IMR-90 (cell line): ENCODE measurements around the gene TMPRSS5. TPM values are rescaled to one million over a fixed set of nuclear protein-coding genes. Genes with fewer than 3 reads are reported as not detected.

ENCODE experiments used
- ATAC-seq: fragments of 200-7000 bp; cut with Tn5 transposase; 2 replicates; pipeline ENCODE4 v1.9.1; 2020; ENCODE audit warnings: low read depth, mild to moderate bottlenecking, moderate library complexity
- BruUV-seq: library from RNA; stranded (reverse); fragments of 400-500 nt; replicated peaks from 2 replicates; lab custom pipeline; 2021; lab: Mats Ljungman, UMichigan
- CTCF ChIA-PET: fragments of 300-600 bp; formaldehyde crosslinking; extraction: SDS; loops from one replicate; lab custom pipeline; 2021; ENCODE audit warnings: antibody characterized with exemption; lab: Yijun Ruan, JAX
- POLR2A ChIA-PET: fragments of 300-600 bp; sonication (Branson Sonifier 250); formaldehyde crosslinking; loops from one replicate; lab custom pipeline; 2022; ENCODE audit warnings: antibody characterized with exemption; ENCODE audit not compliant: unreplicated experiment; lab: Charles Lee
- DNase-seq: peaks from one replicate; pipeline ENCODE4 v3.0.0; 2013
- H2AFZ ChIP-seq: replicated peaks from 2 replicates; pipeline ENCODE3; 2013; ENCODE audit warnings: low read length, mild to moderate bottlenecking; ENCODE audit not compliant: poor library complexity
- H2AK5ac ChIP-seq: 2 replicates; pipeline ENCODE4 v1.6.1; 2013; ENCODE audit warnings: low read depth, low read length, inconsistent platforms
- H2AK9ac ChIP-seq: replicated peaks from 2 replicates; pipeline ENCODE3; 2013; ENCODE audit warnings: mild to moderate bottlenecking, low read depth, low read length, moderate library complexity; ENCODE audit not compliant: poor library complexity
- H2BK120ac ChIP-seq: 2 replicates; pipeline ENCODE4 v1.6.1; 2013; ENCODE audit warnings: low read depth, low read length, inconsistent platforms
- H2BK15ac ChIP-seq: 3 replicates; pipeline ENCODE4 v1.6.1; 2013; ENCODE audit warnings: low read depth, low read length, inconsistent platforms
- H2BK20ac ChIP-seq: 2 replicates; pipeline ENCODE4 v1.6.1; 2013; ENCODE audit warnings: low read depth, mild to moderate bottlenecking, inconsistent platforms, low read length, moderate library complexity
- H2BK5ac ChIP-seq: 2 replicates; pipeline ENCODE4 v1.6.1; 2013; ENCODE audit warnings: mild to moderate bottlenecking, low read depth, low read length, inconsistent platforms; ENCODE audit not compliant: poor library complexity, severe bottlenecking
- H3K14ac ChIP-seq: replicated peaks from 2 replicates; pipeline ENCODE4 v1.6.1; 2013; ENCODE audit warnings: low read depth, low read length, inconsistent platforms
- H3K18ac ChIP-seq: 2 replicates; pipeline ENCODE4 v1.6.1; 2013; ENCODE audit warnings: low read depth, low read length, control low read depth
- H3K23ac ChIP-seq: 2 replicates; pipeline ENCODE4 v1.6.1; 2013; ENCODE audit warnings: low read depth, low read length, inconsistent platforms
- H3K27ac ChIP-seq: 2 replicates; pipeline ENCODE4 v1.5.1; 2013; ENCODE audit warnings: mild to moderate bottlenecking, control low read depth, low read length; ENCODE audit not compliant: insufficient read depth
- H3K27me3 ChIP-seq: 2 replicates; pipeline ENCODE4 v1.6.1; 2013; ENCODE audit warnings: low read length; ENCODE audit not compliant: control insufficient read depth, insufficient read depth
- H3K36me3 ChIP-seq: 2 replicates; pipeline ENCODE4 v1.6.1; 2013; ENCODE audit warnings: low read length, mixed read lengths; ENCODE audit not compliant: control insufficient read depth, insufficient read depth
- H3K4ac ChIP-seq: 2 replicates; pipeline ENCODE4 v1.6.1; 2013; ENCODE audit warnings: low read depth, low read length, inconsistent platforms
- H3K4me1 ChIP-seq: 2 replicates; pipeline ENCODE4 v1.6.1; 2013; ENCODE audit warnings: low read length, mixed read lengths; ENCODE audit not compliant: control insufficient read depth, insufficient read depth
- H3K4me2 ChIP-seq: 2 replicates; pipeline ENCODE4 v1.6.1; 2013; ENCODE audit warnings: low read depth, mild to moderate bottlenecking, control low read depth, low read length, moderate library complexity
- H3K4me3 ChIP-seq: 2 replicates; pipeline ENCODE4 v1.5.1; 2013; ENCODE audit warnings: low read depth, mild to moderate bottlenecking, control low read depth, low read length, moderate library complexity; ENCODE audit not compliant: insufficient read depth
- H3K56ac ChIP-seq: 2 replicates; pipeline ENCODE4 v1.6.1; 2013; ENCODE audit warnings: low read length, inconsistent platforms; ENCODE audit not compliant: insufficient read depth; ENCODE audit errors: extremely low read depth
- H3K79me1 ChIP-seq, 2 experiments: 2 replicates each; pipeline ENCODE4 v1.6.1; 2013; ENCODE audit warnings: low read length in 2 of 2, inconsistent platforms in 1 of 2, low read depth in 1 of 2
- H3K9ac ChIP-seq: 2 replicates; pipeline ENCODE4 v1.6.1; 2013; ENCODE audit warnings: low read depth, low read length, control low read depth
- H3K9me1 ChIP-seq: 2 replicates; pipeline ENCODE4 v1.6.1; 2013; ENCODE audit warnings: low read length, inconsistent platforms; ENCODE audit not compliant: insufficient read depth
- H3K9me3 ChIP-seq: 2 replicates; pipeline ENCODE4 v1.6.1; 2013; ENCODE audit warnings: low read length; ENCODE audit not compliant: control insufficient read depth, insufficient read depth
- H4K20me1 ChIP-seq: 2 replicates; pipeline ENCODE4 v1.6.1; 2013; ENCODE audit warnings: low read length, inconsistent platforms; ENCODE audit not compliant: insufficient read depth
- H4K5ac ChIP-seq: 2 replicates; pipeline ENCODE4 v1.6.1; 2013; ENCODE audit warnings: mild to moderate bottlenecking, low read depth, low read length, control low read depth
- H4K8ac ChIP-seq, 2 experiments: 2 replicates each; pipeline ENCODE4 v1.6.1; 2013; ENCODE audit warnings: low read depth in 2 of 2, low read length in 2 of 2, control low read depth in 1 of 2, inconsistent platforms in 1 of 2
- H4K91ac ChIP-seq: 2 replicates; pipeline ENCODE4 v1.6.1; 2013; ENCODE audit warnings: low read depth, low read length, inconsistent platforms; ENCODE audit not compliant: insufficient read depth
- CHD1 ChIP-seq: IDR thresholded peaks from 2 replicates; pipeline ENCODE4 v1.6.1; 2012; ENCODE audit warnings: low read depth, low read length, improper control_type of control experiment
- FOS ChIP-seq: fragments of 150-350 bp; IDR thresholded peaks from 2 replicates; pipeline ENCODE4 v1.6.1; 2016; ENCODE audit warnings: low read depth, low read length
- MAFK ChIP-seq: IDR thresholded peaks from 2 replicates; pipeline ENCODE4 v1.6.1; 2012; ENCODE audit warnings: low read depth, low read length, improper control_type of control experiment
- MAZ ChIP-seq: IDR thresholded peaks from 2 replicates; pipeline ENCODE4 v1.6.1; 2012; ENCODE audit warnings: low read depth, mild to moderate bottlenecking, low read length, improper control_type of control experiment, moderate library complexity, borderline replicate concordance
- MXI1 ChIP-seq: IDR thresholded peaks from 2 replicates; pipeline ENCODE4 v1.6.1; 2012; ENCODE audit warnings: low read depth, mild to moderate bottlenecking, low read length, moderate library complexity, borderline replicate concordance
- NFE2L2 ChIP-seq: fragments of 150-350 bp; IDR thresholded peaks from 2 replicates; pipeline ENCODE4 v1.6.1; 2016; ENCODE audit warnings: low read depth, mild to moderate bottlenecking, low read length
- RAD21 ChIP-seq: IDR thresholded peaks from 2 replicates; pipeline ENCODE4 v1.6.1; 2012; ENCODE audit warnings: low read length, improper control_type of control experiment
- SMC3 ChIP-seq: fragments of 150-350 bp; IDR thresholded peaks from 2 replicates; pipeline ENCODE4 v1.6.1; 2016; ENCODE audit warnings: low read depth, mild to moderate bottlenecking, antibody characterized with exemption, low read length, moderate library complexity
- whole genome bisulfite sequencing, 2 experiments: methylation state at CpG; one replicate each; pipeline versions ENCODE4 v1.1.5 to v1.1.7; 2013; ENCODE audit warnings: missing lambda C conversion rate in 2 of 2; ENCODE audit not compliant: insufficient read length in 1 of 2; ENCODE audit errors: extremely low coverage in 2 of 2; 5-methylcytosine and 5-hydroxymethylcytosine counted together
- dilution Hi-C: fragments of 300-500 bp; cut with HindIII; formaldehyde crosslinking; loops from one replicate; pipeline ENCODE4 v1.14.3; 2018; ENCODE audit warnings: low sequenced_read_pairs; ENCODE audit not compliant: unreplicated experiment
- in situ Hi-C: fragments of 300-500 bp; cut with MboI; formaldehyde crosslinking; loops from 3 replicates; pipeline ENCODE4 v1.14.3; 2019; ENCODE audit warnings: low sequenced_read_pairs, inconsistent platforms, mixed read lengths
- intact Hi-C: fragments of 100-400 bp; cut with micrococcal nuclease; formaldehyde crosslinking; loops from 2 replicates; pipeline ENCODE4 v1.10.0; 2022
- polyA plus RNA-seq, 3 experiments: library from polyadenylated mRNA; depleted of rRNA; stranded (reverse); fragments of >200 nt; gene quantifications; 2 replicates each; pipeline ENCODE4 v1.2.3, GENCODE V29; 2012; ENCODE audit warnings: low replicate concordance in 1 of 3
- total RNA-seq: library from RNA; depleted of rRNA; stranded (reverse); fragments of >200 nt; gene quantifications from 2 replicates; pipeline ENCODE4 v1.2.3, GENCODE V29; 2012
- TF ChIP-seq, protein P1 (sequence below): conservative IDR thresholded peaks from 2 replicates; pipeline ENCODE4 v1.5.1; 2012; ENCODE audit warnings: mild to moderate bottlenecking, low read depth, low read length, improper control_type of control experiment
- TF ChIP-seq, protein P2 (sequence below): fragments of 150-350 bp; IDR thresholded peaks from 2 replicates; pipeline ENCODE4 v1.6.1; 2016; ENCODE audit warnings: low read depth, mild to moderate bottlenecking, low read length, moderate library complexity, borderline replicate concordance

Gene TMPRSS5
- total and polyA plus RNA-seq, 2 of the 4 experiments (the other 2 are of a cell fraction), result under 0.01 to 0.24 TPM

DNA sequence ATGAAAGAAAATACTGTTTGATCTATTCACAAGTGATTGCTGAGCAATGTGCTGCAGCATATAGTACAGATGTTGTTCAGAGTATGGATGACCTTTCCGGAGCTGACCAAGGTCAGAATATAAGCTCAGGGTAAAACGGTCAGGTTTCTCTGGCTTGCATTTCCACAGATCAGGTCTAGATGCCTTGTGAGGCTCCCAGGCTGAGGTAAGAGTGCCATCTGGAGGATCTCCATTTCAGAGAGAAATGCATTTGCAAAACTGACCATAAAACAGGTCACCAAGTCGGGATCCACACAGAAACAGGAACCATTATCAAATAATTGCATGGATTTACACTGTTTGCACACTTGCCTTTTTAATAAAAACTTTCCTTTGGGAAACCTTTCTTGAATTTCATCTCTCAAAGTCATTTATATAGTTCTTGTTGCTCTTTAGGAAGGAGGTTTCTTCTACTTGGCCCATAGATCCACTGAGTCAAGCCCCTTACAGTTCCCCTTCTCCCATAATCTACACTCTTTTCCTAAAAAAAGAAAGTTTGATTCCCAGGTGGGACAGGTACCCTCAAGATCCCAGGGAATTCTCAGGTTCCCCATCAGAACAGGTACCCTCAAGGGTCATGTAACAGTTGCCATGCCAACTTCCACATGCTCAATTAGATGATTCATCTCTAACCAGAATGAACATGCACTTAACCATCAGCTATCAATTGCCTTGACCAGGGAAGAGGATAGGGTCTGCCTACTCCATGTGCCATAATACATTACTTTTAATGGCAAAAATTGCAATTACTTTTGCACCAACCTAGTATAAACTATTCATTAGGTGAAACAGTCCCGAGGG is 25.0 kb upstream of the TMPRSS5 start:
- POLR2A ChIA-PET, result no interaction called here
- peak; percentile 84 for ATAC-seq
- no peaks in the 10 kb centered on the region for H3K27me3 ChIP-seq

More for the DNA sequence above, 25.0 kb upstream of the TMPRSS5 start:
- no CpG with 5 or more reads among the region's 4 CpGs for WGBS, 2 experiments
- Histone ChIP-seq H4K91ac (no peak overlapping the region), H3K56ac (no peak overlapping the region), H4K5ac (no peak overlapping the region), H3K14ac (no peak overlapping the region), H2BK5ac (no peak overlapping the region), H3K4me1 (peaks cover 4% of the 10 kb centered on the region; the same call in 1 of the 2 replicates), H3K4ac (no peak overlapping the region), H3K23ac (no peak overlapping the region), H2AK5ac (no peak overlapping the region), H3K27ac (no peak overlapping the region), H3K4me3 (no peak overlapping the region), H3K4me2 (no peak overlapping the region), H3K18ac (no peak overlapping the region), H2AFZ (no peak overlapping the region), H4K20me1 (no peaks in the 10 kb centered on the region), H3K9me3 (no peaks in the 10 kb centered on the region), H2BK20ac (no peak overlapping the region), H2BK120ac (no peak overlapping the region), H3K36me3 (peaks cover 6% of the 10 kb centered on the region), H3K9me1 (peaks cover 10% of the 10 kb centered on the region; the same call in 1 of the 2 replicates), H4K8ac (no peak overlapping the region), H3K9ac (no peak overlapping the region), H3K79me1 (no peaks in the 10 kb centered on the region), H2AK9ac (no peak overlapping the region), H2BK15ac (no peak overlapping the region)
- dilution Hi-C loops, result no loop called here
- BruUV-seq, result no TSS peak
- CTCF ChIA-PET, result interaction anchor here (0.6 to 2.9 kb wide), 16 partner anchors 9 to 441 kb away, joined by 3 to 19 read pairs (median 3); partner anchors contain the start of gene TTC12
- no peak for TF ChIP-seq MXI1
- TF ChIP-seq, protein P1, sequence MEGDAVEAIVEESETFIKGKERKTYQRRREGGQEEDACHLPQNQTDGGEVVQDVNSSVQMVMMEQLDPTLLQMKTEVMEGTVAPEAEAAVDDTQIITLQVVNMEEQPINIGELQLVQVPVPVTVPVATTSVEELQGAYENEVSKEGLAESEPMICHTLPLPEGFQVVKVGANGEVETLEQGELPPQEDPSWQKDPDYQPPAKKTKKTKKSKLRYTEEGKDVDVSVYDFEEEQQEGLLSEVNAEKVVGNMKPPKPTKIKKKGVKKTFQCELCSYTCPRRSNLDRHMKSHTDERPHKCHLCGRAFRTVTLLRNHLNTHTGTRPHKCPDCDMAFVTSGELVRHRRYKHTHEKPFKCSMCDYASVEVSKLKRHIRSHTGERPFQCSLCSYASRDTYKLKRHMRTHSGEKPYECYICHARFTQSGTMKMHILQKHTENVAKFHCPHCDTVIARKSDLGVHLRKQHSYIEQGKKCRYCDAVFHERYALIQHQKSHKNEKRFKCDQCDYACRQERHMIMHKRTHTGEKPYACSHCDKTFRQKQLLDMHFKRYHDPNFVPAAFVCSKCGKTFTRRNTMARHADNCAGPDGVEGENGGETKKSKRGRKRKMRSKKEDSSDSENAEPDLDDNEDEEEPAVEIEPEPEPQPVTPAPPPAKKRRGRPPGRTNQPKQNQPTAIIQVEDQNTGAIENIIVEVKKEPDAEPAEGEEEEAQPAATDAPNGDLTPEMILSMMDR, result peak; percentile 66
- TF ChIP-seq RAD21, result peak; percentile 79
- TF ChIP-seq SMC3, result peak; percentile 66
- no peak for TF ChIP-seq MAFK
- no peak for TF ChIP-seq NFE2L2
- no peak for TF ChIP-seq MAZ
- TF ChIP-seq, protein P2, sequence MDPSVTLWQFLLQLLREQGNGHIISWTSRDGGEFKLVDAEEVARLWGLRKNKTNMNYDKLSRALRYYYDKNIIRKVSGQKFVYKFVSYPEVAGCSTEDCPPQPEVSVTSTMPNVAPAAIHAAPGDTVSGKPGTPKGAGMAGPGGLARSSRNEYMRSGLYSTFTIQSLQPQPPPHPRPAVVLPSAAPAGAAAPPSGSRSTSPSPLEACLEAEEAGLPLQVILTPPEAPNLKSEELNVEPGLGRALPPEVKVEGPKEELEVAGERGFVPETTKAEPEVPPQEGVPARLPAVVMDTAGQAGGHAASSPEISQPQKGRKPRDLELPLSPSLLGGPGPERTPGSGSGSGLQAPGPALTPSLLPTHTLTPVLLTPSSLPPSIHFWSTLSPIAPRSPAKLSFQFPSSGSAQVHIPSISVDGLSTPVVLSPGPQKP, result no peak
- TF ChIP-seq CHD1, result no peak
- no peak for TF ChIP-seq FOS
- in situ Hi-C loops, result loop anchor here (5.0 kb wide), 1 partner anchor 419 kb away; the partner anchor contains the start of gene TTC12
- intact Hi-C loops, result loop anchor here (1.0 to 10.0 kb wide), 4 partner anchors 198 to 1516 kb away; partner anchors contain the start of gene TTC12
- DNase-seq, result peak; percentile 64
